Endothelial cell (in vitro differentiated cells): ENCODE data around the gene MEF2C. TPM values are rescaled to one million over a fixed set of nuclear protein-coding genes. Genes with fewer than 3 reads are reported as not detected.
"Not testable (repeated sequence)": the region's sequence is repeated elsewhere in the genome, so short reads cannot be mapped to it uniquely, and the experiment has no call there.

Experiments
- DNase-seq: peaks from one replicate; pipeline ENCODE4 v3.0.0; 2021; ENCODE audit warnings: low spot score
- H3K27ac Mint-ChIP-seq: one replicate; pipeline ENCODE4 v1.8.0; 2021; ENCODE audit warnings: mixed read lengths, inconsistent platforms; ENCODE audit not compliant: unreplicated experiment
- H3K27me3 Mint-ChIP-seq: one replicate; pipeline ENCODE4 v1.8.0; 2021; ENCODE audit warnings: mild to moderate bottlenecking, moderate library complexity, mixed read lengths, inconsistent platforms; ENCODE audit not compliant: unreplicated experiment
- H3K36me3 Mint-ChIP-seq: one replicate; pipeline ENCODE4 v1.8.0; 2021; ENCODE audit warnings: mild to moderate bottlenecking, low read depth, mixed read lengths, inconsistent platforms; ENCODE audit not compliant: unreplicated experiment
- H3K4me1 Mint-ChIP-seq: one replicate; pipeline ENCODE4 v1.8.0; 2021; ENCODE audit warnings: mild to moderate bottlenecking, mixed read lengths, inconsistent platforms; ENCODE audit not compliant: unreplicated experiment
- H3K4me3 Mint-ChIP-seq: one replicate; pipeline ENCODE4 v1.8.0; 2021; ENCODE audit warnings: mild to moderate bottlenecking, mixed read lengths, inconsistent platforms; ENCODE audit not compliant: unreplicated experiment
- H3K9me3 Mint-ChIP-seq: one replicate; pipeline ENCODE4 v1.8.0; 2021; ENCODE audit warnings: mixed read lengths, inconsistent platforms; ENCODE audit not compliant: unreplicated experiment
- CTCF ChIP-seq: fragments of 200-600 bp; sonication (generic); IDR thresholded peaks from one replicate; pipeline ENCODE4 v1.5.0; 2021; ENCODE audit warnings: antibody characterized with exemption; ENCODE audit not compliant: unreplicated experiment
- total RNA-seq: library from RNA; stranded (reverse); fragmentation: NEBNext Ultra II Directional; extraction: Animal tissue kit (Norgen Biotek cat#: 25700); gene quantifications from one replicate; pipeline ENCODE4 v1.2.1, GENCODE V29; 2021; ENCODE audit not compliant: unreplicated experiment

The MEF2C gene
- total RNA-seq, 1 donor from 2014 or later = 134 TPM

- no peak for DNase-seq
- Mint-ChIP-seq H3K4me1 (no peaks in the 10 kb centered on the region), H3K9me3 (no peaks in the 10 kb centered on the region), H3K36me3 (peaks cover 34% of the 10 kb centered on the region), H3K4me3 (no peak overlapping the region), H3K27me3 (no peaks in the 10 kb centered on the region), H3K27ac (no peak overlapping the region)
- TF ChIP-seq CTCF = no peak
These were observed 22.5 kb downstream of the MEF2C start for GRCh38 chr5:88860501-88860900.

GRCh38 chr5:88858392-88858791 lies 24.6 kb downstream of the MEF2C start:
- DNase-seq = no peak
- H3K27me3 Mint-ChIP-seq = no peaks in the 10 kb centered on the region
- no peaks in the 10 kb centered on the region for H3K4me1 Mint-ChIP-seq
- no peak overlapping the region for H3K27ac Mint-ChIP-seq
- peaks cover 37% of the 10 kb centered on the region for H3K36me3 Mint-ChIP-seq
- TF ChIP-seq CTCF = no peak
- H3K9me3 Mint-ChIP-seq = no peaks in the 10 kb centered on the region
- no peak overlapping the region for H3K4me3 Mint-ChIP-seq

- not testable (repeated sequence) for H3K9me3 Mint-ChIP-seq
These were observed 26.6 kb downstream of the MEF2C start for GRCh38 chr5:88856381-88856780.

GRCh38 chr5:88854769-88855168 lies 28.2 kb downstream of the MEF2C start:
- Mint-ChIP-seq H3K4me1 (no peaks in the 10 kb centered on the region), H3K27me3 (no peaks in the 10 kb centered on the region), H3K9me3 (no peaks in the 10 kb centered on the region), H3K4me3 (no peak overlapping the region), H3K27ac (no peak overlapping the region), H3K36me3 (peaks cover 37% of the 10 kb centered on the region)
- no peak for TF ChIP-seq CTCF
- no peak for DNase-seq

More at GRCh38 chr5:88856381-88856780, 26.6 kb downstream of the MEF2C start:
- not testable (repeated sequence) for H3K4me1 Mint-ChIP-seq, H3K27ac Mint-ChIP-seq, DNase-seq, H3K27me3 Mint-ChIP-seq
- peak overlapping the region; percentile 27 for H3K4me3 Mint-ChIP-seq
- peaks cover 37% of the 10 kb centered on the region for H3K36me3 Mint-ChIP-seq

- H3K27ac Mint-ChIP-seq = no peak overlapping the region
- H3K27me3 Mint-ChIP-seq = no peaks in the 10 kb centered on the region
- no peak for DNase-seq
- H3K4me1 Mint-ChIP-seq = no peaks in the 10 kb centered on the region
- no peaks in the 10 kb centered on the region for H3K36me3 Mint-ChIP-seq
- H3K4me3 Mint-ChIP-seq = no peak overlapping the region
- H3K9me3 Mint-ChIP-seq = no peaks in the 10 kb centered on the region
- TF ChIP-seq CTCF = no peak
These were observed 35.6 kb downstream of the MEF2C start for GRCh38 chr5:88847420-88847819.

GRCh38 chr5:88846434-88846833 lies 36.5 kb downstream of the MEF2C start:
- no peak for TF ChIP-seq CTCF
- no peak for DNase-seq
- Mint-ChIP-seq H3K4me1 (no peaks in the 10 kb centered on the region), H3K4me3 (no peak overlapping the region), H3K27me3 (no peaks in the 10 kb centered on the region), H3K36me3 (no peaks in the 10 kb centered on the region), H3K27ac (no peak overlapping the region), H3K9me3 (no peaks in the 10 kb centered on the region)
